GM23248 (cell line): Measurements from ENCODE around the gene FARP1. TPM values are rescaled to one million over a fixed set of nuclear protein-coding genes. Genes with fewer than 3 reads are reported as not detected.

Experiments
- DNase-seq: peaks from one replicate; pipeline ENCODE4 v3.0.0-alpha.2; 2015
- H2AFZ ChIP-seq: fragments of 200-600 bp; sonication (generic); 2 replicates; pipeline ENCODE4 v1.6.1; 2016; ENCODE audit warnings: antibody characterized with exemption
- H3F3A ChIP-seq: fragments of 200-600 bp; sonication (generic); 2 replicates; pipeline ENCODE4 v1.6.1; 2016; ENCODE audit warnings: mild to moderate bottlenecking, antibody characterized with exemption, mixed run types; ENCODE audit not compliant: insufficient read depth
- H3K27ac ChIP-seq: fragments of 200-600 bp; sonication (generic); 2 replicates; pipeline ENCODE4 v1.5.1; 2016; ENCODE audit warnings: mild to moderate bottlenecking
- H3K27me3 ChIP-seq: fragments of 200-600 bp; sonication (generic); replicated peaks from 2 replicates; pipeline ENCODE4 v1.6.1; 2016; ENCODE audit warnings: mild to moderate bottlenecking; ENCODE audit not compliant: insufficient read depth
- H3K36me3 ChIP-seq: fragments of 200-600 bp; sonication (generic); 2 replicates; pipeline ENCODE4 v1.6.1; 2016; ENCODE audit warnings: low read depth, mild to moderate bottlenecking
- H3K4me1 ChIP-seq: fragments of 200-600 bp; sonication (generic); 2 replicates; pipeline ENCODE4 v1.6.1; 2016; ENCODE audit warnings: mild to moderate bottlenecking; ENCODE audit not compliant: insufficient read depth
- H3K4me2 ChIP-seq: fragments of 200-600 bp; sonication (generic); one replicate; pipeline ENCODE4 v1.6.1; 2016; ENCODE audit warnings: mild to moderate bottlenecking; ENCODE audit not compliant: unreplicated experiment
- H3K4me3 ChIP-seq: fragments of 200-600 bp; sonication (generic); 2 replicates; pipeline ENCODE4 v1.5.1; 2016; ENCODE audit warnings: mild to moderate bottlenecking
- H3K79me2 ChIP-seq: fragments of 200-600 bp; sonication (generic); 2 replicates; pipeline ENCODE4 v1.6.1; 2016; ENCODE audit warnings: mild to moderate bottlenecking; ENCODE audit not compliant: insufficient read depth
- H3K9ac ChIP-seq: fragments of 200-600 bp; sonication (generic); 2 replicates; pipeline ENCODE4 v1.6.1; 2016; ENCODE audit warnings: mild to moderate bottlenecking
- H3K9me2 ChIP-seq: fragments of 200-600 bp; sonication (generic); 2 replicates; pipeline ENCODE4 v1.6.1; 2016; ENCODE audit warnings: mixed run types, mild to moderate bottlenecking, moderate library complexity; ENCODE audit not compliant: insufficient read depth
- H3K9me3 ChIP-seq: fragments of 200-600 bp; sonication (generic); one replicate; pipeline ENCODE4 v1.6.1; 2017; ENCODE audit warnings: low read depth
- H4K20me1 ChIP-seq: fragments of 200-600 bp; sonication (generic); 2 replicates; pipeline ENCODE4 v1.6.0; 2016; ENCODE audit not compliant: insufficient read depth
- EZH2 ChIP-seq: fragments of 200-600 bp; sonication (generic); IDR thresholded peaks from 2 replicates; pipeline ENCODE4 v1.6.1; 2018; ENCODE audit warnings: antibody characterized with exemption, mild to moderate bottlenecking; ENCODE audit not compliant: insufficient read depth, poor library complexity, severe bottlenecking
- EZH2phosphoT487 ChIP-seq: fragments of 200-600 bp; sonication (generic); IDR thresholded peaks from 2 replicates; pipeline ENCODE4 v1.6.1; 2018; ENCODE audit warnings: antibody characterized with exemption, moderate library complexity, mild to moderate bottlenecking, low read depth; ENCODE audit not compliant: insufficient read depth
- WGBS, 2 experiments: methylation state at CpG; one replicate each; pipeline ENCODE4 v1.1.6; 2015 to 2017; ENCODE audit warnings: low lambda C conversion rate in 2 of 2, low coverage in 1 of 2; ENCODE audit errors: missing lambda C conversion rate in 2 of 2; 5-methylcytosine and 5-hydroxymethylcytosine counted together
- in situ Hi-C: fragments of 300-500 bp; cut with MboI; formaldehyde crosslinking; loops from 2 replicates; pipeline ENCODE4 v1.15.0; 2020
- polyA plus RNA-seq: library from polyadenylated mRNA; unstranded; fragments of >200 nt; fragmentation: Nextera tagmentation; extraction: Ambion mirVana; gene quantifications from 2 replicates; pipeline ENCODE4 v1.2.1, GENCODE V29; 2016
- total RNA-seq: library from RNA; depleted of rRNA; stranded (reverse); fragments of >200 nt; shearing (Covaris generic); gene quantifications from 2 replicates; pipeline ENCODE4 v1.2.3, GENCODE V29; 2014

The FARP1 gene
- total and polyA plus RNA-seq, 2 experiments from 2014 or later, result 53.7 to 56.6 TPM

DNA sequence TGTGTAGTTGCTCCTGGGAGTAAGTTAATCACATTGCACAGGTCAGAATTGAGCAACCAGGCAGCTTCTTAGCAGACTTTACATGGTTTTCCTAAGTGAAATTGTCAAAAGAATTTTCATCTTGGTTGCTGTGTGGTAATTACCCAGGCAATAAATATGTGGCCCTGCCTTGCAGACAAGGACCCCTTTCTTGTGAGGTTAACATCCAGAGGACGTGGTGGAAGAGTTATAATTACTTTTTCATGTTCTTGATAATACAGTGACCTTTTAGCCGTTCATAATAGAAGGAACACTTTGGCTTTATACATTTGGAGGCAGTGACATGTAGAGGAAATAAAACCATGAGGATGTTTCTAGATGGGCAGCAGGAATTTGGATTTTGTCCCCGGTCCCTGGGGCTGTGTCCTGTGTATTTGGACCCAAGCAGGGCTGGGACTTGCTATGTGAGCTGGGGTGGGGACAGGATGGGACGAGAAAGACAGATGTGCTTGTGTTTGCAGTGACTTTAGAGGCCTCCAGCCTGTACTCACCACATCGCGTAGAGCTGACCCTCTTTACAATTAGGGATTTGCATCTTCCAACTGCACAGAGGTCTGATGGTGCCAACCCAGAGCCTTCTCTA lies 277.8 kb downstream of the FARP1 start:
- no peaks in the 10 kb centered on the region for H3K27me3 ChIP-seq
- no peaks in the 10 kb centered on the region for H4K20me1 ChIP-seq
- in situ Hi-C loops, result loop anchor here (25.0 kb wide), 1 partner anchor 383 kb away; no protein-coding TSS in a partner anchor
- TF ChIP-seq EZH2phosphoT487 (no peak), EZH2 (no peak)
- H3K9me3 ChIP-seq, result no peaks in the 10 kb centered on the region
- no peak overlapping the region for H3K4me3 ChIP-seq
- no peak overlapping the region for H3K4me2 ChIP-seq
- H3F3A ChIP-seq, result no peaks in the 10 kb centered on the region
- peaks cover 25% of the 10 kb centered on the region; the same call in 1 of the 2 replicates for H3K36me3 ChIP-seq
- H3K9me2 ChIP-seq, result no peaks in the 10 kb centered on the region
- no peak overlapping the region for H3K9ac ChIP-seq
- H3K79me2 ChIP-seq, result no peaks in the 10 kb centered on the region
- 69 to 83% methylated on average over 6 of the region's 6 CpGs for WGBS, 2 experiments
- DNase-seq, result no peak
- H3K27ac ChIP-seq, result no peak overlapping the region
- no peak overlapping the region for H2AFZ ChIP-seq
- H3K4me1 ChIP-seq, result no peaks in the 10 kb centered on the region

DNA sequence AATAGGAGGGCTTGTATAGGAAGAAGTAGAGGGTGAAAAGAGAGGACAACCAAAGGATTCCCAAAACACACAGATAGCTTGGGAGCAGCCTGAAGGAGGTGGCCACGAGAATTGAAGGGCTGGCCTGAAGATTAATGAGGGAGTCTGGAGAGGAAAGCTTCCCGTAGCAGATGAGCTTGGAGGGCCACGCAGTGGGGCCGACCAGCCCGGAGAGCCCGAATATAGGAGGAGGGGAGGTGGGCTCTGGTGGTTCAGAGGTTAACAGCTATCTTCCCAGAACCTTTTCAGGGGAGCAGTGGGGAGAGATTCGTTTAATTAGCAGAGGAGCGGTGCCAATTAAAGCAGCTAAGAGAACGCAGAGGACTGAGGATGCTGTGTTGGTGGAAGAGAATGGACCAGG lies 279.2 kb downstream of the FARP1 start:
- no peak for DNase-seq
- no peaks in the 10 kb centered on the region for H3K9me2 ChIP-seq
- H3K27me3 ChIP-seq, result no peaks in the 10 kb centered on the region
- H3K9ac ChIP-seq, result no peak overlapping the region
- in situ Hi-C loops, result loop anchor here (25.0 kb wide), 1 partner anchor 385 kb away; no protein-coding TSS in a partner anchor
- TF ChIP-seq EZH2phosphoT487 (no peak), EZH2 (no peak)
- no peaks in the 10 kb centered on the region for H3F3A ChIP-seq
- no peak overlapping the region for H2AFZ ChIP-seq
- WGBS, 2 experiments, result 88 to 89% methylated on average over 9 of the region's 9 CpGs
- no peak overlapping the region for H3K4me2 ChIP-seq
- no peaks in the 10 kb centered on the region for H4K20me1 ChIP-seq
- no peaks in the 10 kb centered on the region for H3K4me1 ChIP-seq
- no peak overlapping the region for H3K4me3 ChIP-seq
- no peak overlapping the region for H3K27ac ChIP-seq
- peaks cover 28% of the 10 kb centered on the region; the same call in 1 of the 2 replicates for H3K36me3 ChIP-seq
- no peaks in the 10 kb centered on the region for H3K79me2 ChIP-seq
- no peaks in the 10 kb centered on the region for H3K9me3 ChIP-seq

DNA sequence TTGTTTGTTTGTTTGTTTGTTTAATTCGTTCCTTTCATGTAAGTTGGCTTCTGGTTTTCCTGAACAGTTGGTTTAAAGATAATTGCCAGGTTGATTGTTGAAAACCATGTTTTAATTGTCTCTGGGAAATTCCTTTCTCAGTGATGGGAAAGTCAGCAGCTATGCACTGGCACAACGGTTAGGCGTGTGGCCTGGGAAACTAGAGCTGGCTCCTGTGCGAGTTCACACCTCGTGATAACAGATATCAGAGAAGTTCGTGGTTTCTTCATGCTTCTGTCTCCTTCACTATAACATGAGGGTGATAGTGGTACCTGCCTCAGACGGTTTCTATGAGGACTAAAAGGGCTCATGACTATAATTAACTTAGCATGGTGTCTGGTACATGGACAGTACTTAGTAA lies 280.5 kb downstream of the FARP1 start:
- no peak overlapping the region for H3K4me2 ChIP-seq
- no peaks in the 10 kb centered on the region for H3K9me2 ChIP-seq
- no peaks in the 10 kb centered on the region for H4K20me1 ChIP-seq
- no peaks in the 10 kb centered on the region for H3K9me3 ChIP-seq
- no peak for DNase-seq
- WGBS, 2 experiments, result 79 to 82% methylated on average over 7 of the region's 7 CpGs
- H3K36me3 ChIP-seq, result peaks cover 27% of the 10 kb centered on the region; the same call in 1 of the 2 replicates
- H2AFZ ChIP-seq, result no peak overlapping the region
- H3K79me2 ChIP-seq, result no peaks in the 10 kb centered on the region
- H3K27ac ChIP-seq, result no peak overlapping the region
- no peak overlapping the region for H3K4me3 ChIP-seq
- no peak overlapping the region for H3K9ac ChIP-seq
- no peak for TF ChIP-seq EZH2
- no peak for TF ChIP-seq EZH2phosphoT487
- in situ Hi-C loops, result loop anchor here (25.0 kb wide), 1 partner anchor 386 kb away; no protein-coding TSS in a partner anchor
- H3F3A ChIP-seq, result no peaks in the 10 kb centered on the region
- no peaks in the 10 kb centered on the region for H3K27me3 ChIP-seq
- no peaks in the 10 kb centered on the region for H3K4me1 ChIP-seq

DNA sequence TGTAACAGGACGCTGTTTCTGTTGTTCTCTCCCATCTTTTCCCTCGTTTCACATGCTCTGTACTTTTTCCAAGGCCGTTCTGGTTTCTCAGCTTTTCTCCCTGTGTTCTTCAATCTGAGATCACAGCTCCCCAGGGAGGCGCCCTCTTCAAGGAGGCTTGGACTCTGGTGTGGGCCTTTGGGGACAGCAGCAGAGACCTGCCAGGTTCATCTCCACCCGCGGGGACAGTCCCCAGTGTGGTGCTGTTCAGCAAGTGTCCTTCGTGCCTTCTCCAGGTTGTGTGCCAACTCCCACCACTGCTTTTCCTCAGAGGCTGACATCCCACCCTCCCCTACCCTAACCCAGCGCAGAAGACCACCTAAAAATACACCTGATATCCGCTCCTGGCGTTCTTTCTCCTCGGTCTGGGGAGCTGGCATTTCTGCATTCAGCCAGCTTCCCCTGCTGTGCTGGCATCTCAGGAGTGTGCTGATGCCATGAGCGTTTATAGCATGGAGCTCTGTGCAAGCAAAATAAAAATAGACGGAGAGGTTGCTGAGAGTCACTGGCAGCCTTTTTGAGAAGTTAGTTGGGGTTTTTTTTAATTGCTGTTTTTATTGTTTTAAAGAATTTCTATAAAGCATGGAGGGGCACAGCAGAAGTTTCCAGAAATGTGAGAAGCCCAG lies 284.6 kb downstream of the FARP1 start:
- TF ChIP-seq EZH2phosphoT487, result no peak
- TF ChIP-seq EZH2, result no peak
- no peak overlapping the region for H3K4me3 ChIP-seq
- H3K4me2 ChIP-seq, result no peak overlapping the region
- H2AFZ ChIP-seq, result no peak overlapping the region
- H3K27ac ChIP-seq, result no peak overlapping the region
- no peaks in the 10 kb centered on the region for H3F3A ChIP-seq
- no peaks in the 10 kb centered on the region for H3K79me2 ChIP-seq
- no peaks in the 10 kb centered on the region for H3K9me3 ChIP-seq
- no peak for DNase-seq
- no peaks in the 10 kb centered on the region for H4K20me1 ChIP-seq
- no peak overlapping the region for H3K9ac ChIP-seq
- 67 to 72% methylated on average over 13 of the region's 13 CpGs for WGBS, 2 experiments
- H3K9me2 ChIP-seq, result no peaks in the 10 kb centered on the region
- in situ Hi-C loops, result no loop called here
- no peaks in the 10 kb centered on the region for H3K27me3 ChIP-seq
- H3K4me1 ChIP-seq, result no peaks in the 10 kb centered on the region
- peaks cover 27% of the 10 kb centered on the region; the same call in 1 of the 2 replicates for H3K36me3 ChIP-seq
